Pancreas (tissue), 10 donors: ENCODE measurements around the gene DACT3. TPM values are rescaled to one million over a fixed set of nuclear protein-coding genes. Genes with fewer than 3 reads are reported as not detected.
A peak's percentile ranks its signal among the peaks of the same experiment; 100 is the strongest.

ENCODE experiments used
- ATAC-seq, 4 donors: fragments of 200-7000 bp; cut with Tn5 transposase; one replicate each; pipeline versions ENCODE4 v1.8.0 to v1.9.1; 2020; ENCODE audit warnings: mild to moderate bottlenecking in 4 of 4, moderate library complexity in 4 of 4
- DNase-seq, 6 donors: peaks; one replicate each; pipeline ENCODE4 v3.0.0-alpha.2; 2020
- FAIRE-seq: peaks from 2 replicates; lab custom pipeline; 2012; peaks lifted over from hg19 to GRCh38; lab: Jason Lieb, UNC
- H3K27ac ChIP-seq, 4 donors: fragments of 200-600 bp; sonication (generic); 1 replicate in 3 of 4; 2 replicates in 1 of 4; pipeline versions ENCODE4 v1.5.0 to v1.8.0; 2020
- H3K27me3 ChIP-seq, 4 donors: fragments of 200-600 bp; one replicate each; pipeline ENCODE4 v1.8.0; 2021
- H3K36me3 ChIP-seq, 3 donors: fragments of 200-600 bp; sonication (generic) in 1 of 3; one replicate each; pipeline versions ENCODE4 v1.5.0 to v1.8.0; 2020 to 2021
- H3K4me1 ChIP-seq, 3 donors: fragments of 200-600 bp; one replicate each; pipeline ENCODE4 v1.8.0; 2021
- H3K4me3 ChIP-seq, 4 donors: fragments of 200-600 bp; sonication (generic) in 2 of 4; one replicate each; pipeline versions ENCODE4 v1.5.0 to v1.8.0; 2020 to 2021
- H3K9me3 ChIP-seq, 4 donors: fragments of 200-600 bp; one replicate each; pipeline ENCODE4 v1.8.0; 2021
- CTCF ChIP-seq, 4 donors: fragments of 200-600 bp; sonication (generic) in 3 of 4; IDR thresholded peaks; one replicate each; pipeline versions ENCODE4 v1.5.0 to v1.8.0; 2021; ENCODE audit warnings: antibody characterized with exemption in 4 of 4
- WGBS, 2 donors: extraction: QIAGEN DNeasy Blood & Tissue Kit; methylation state at CpG; one replicate each; pipeline ENCODE4 v1.1.7; 2013; 5-methylcytosine and 5-hydroxymethylcytosine counted together
- intact Hi-C, 3 donors: fragments of 100-400 bp; cut with DNase I; formaldehyde crosslinking; loops; one replicate each; pipeline versions ENCODE4 v1.11.1 to v1.14.2; 2022
- polyA plus RNA-seq, 2 donors: library from polyadenylated mRNA; stranded (reverse); fragments of 200-250 nt; gene quantifications; one replicate each; pipeline ENCODE4 v1.2.3, GENCODE V29; 2013
- total RNA-seq, 6 donors: library from RNA; stranded (reverse); fragmentation: NEBNext Ultra II Directional in 4 of 6; extraction: Animal tissue kit (Norgen Biotek cat#: 25700) in 4 of 6; gene quantifications; one replicate each; pipeline versions ENCODE4 v1.2.1 to v1.2.4, GENCODE V29; 2021 to 2023
- donor health status: healthy with polysubstance abuse.
- donor health status: DM: no; HTN: no; CAD: no; lungs with moderate emphysema.
- donor health status: DM: no; HTN: no; CAD: no.
- donor health status: control.
- donor health status: control.
- donor health status: Bipolar disorder and iron deficiency.
- donor health status: DM: yes; HTN: yes; CAD: no.
- donor health status: DM: no; HTN: no; CAD: no.
- donor health status: DM: no; HTN: no; CAD: no.
- donor health status: DM: yes; HTN: yes; CAD: no.

DACT3 gene
- total RNA-seq (1 to 10 TPM in 2 of 6 donors, under 1 TPM in 4; 0.24 to 1.7 (median 0.48) TPM), polyA plus RNA-seq (1 to 10 TPM in 1 of 2 donors, under 1 TPM in 1; 0.89 to 1.3 TPM)

DNA sequence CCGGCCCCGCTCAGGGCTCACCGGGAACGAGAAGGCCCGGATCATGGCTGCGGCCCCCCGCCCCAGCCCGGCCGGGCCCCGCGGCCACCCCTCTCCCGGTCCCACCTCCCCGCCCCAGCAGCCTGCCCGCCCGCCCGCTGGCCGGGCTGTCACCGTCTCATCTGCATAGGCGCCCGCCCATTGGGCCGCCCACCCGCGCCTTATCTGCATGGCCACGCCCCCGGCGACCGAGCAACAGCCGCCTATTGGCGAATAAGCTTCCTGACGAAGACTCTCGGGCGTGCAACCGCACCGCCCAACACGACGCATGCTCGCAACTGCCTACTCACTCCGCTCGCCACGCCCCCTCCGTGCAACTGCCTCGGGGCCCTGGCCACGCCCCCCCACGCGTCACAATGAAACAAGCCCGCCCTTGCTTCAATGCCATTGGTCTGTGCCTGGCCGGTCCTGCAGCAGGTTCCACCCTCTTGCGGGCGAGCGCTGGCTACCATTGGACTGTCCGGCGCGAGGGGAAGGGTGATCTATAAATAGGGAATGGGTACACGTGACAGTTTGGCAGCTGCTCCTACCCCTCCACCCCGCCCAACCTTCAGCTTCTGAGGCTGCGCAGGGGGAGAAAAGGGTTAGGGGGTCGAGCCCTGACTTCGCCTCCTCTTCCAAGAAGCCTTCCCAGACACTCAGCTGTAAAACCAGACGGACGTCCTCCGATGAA lies at the start of gene DACT3:
DACT3 (minus strand) TSS at position 163 of the 712 bp plus-strand sequence; CDS start at position 45, 118 bp downstream.
- intact Hi-C loops, result loop anchor here in 2 of 3 donors (5.0 to 10.0 kb wide), 2 partner anchors 49 to 136 kb away; no protein-coding TSS in a partner anchor

DNA sequence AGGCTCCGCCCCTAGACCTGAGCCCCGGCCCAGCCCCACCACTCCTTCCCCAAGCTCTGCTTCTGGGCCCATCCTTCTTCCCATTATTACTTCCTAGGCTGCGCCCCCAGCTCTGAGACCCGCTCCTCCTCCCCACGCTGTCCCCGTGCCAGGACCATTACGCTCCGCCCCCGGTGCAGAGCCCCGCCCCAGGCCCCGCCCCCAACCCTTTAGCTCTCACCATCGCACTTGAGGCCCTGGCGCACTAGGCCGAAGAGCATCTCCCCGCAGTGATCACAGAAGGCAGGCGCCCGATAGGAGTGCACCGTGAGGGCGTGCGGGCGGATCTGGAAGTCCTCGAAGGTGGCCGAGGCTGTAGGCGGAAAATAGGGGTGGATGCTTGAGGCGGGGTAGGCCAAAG lies 49.7 kb upstream of the DACT3 start:
- TF ChIP-seq CTCF (IDR thresholded peaks at IDR 0.05), result no peak
- no peak for DNase-seq

More for the DNA sequence above, at the start of gene DACT3:
- Histone ChIP-seq H3K27ac (peak within 1 kb of the TSS in 2 of 4 donors; percentile 56 to 59), H3K9me3 (no peaks in the 10 kb centered on the region), H3K36me3 (no peaks in the 10 kb centered on the region), H3K4me1 (peaks cover 5 to 13% (median 10%) of the 10 kb centered on the region in 3 donors), H3K4me3 (peak within 1 kb of the TSS; percentile 34 to 67 (median 46)), H3K27me3 (peaks cover 0 to 8% (median 0%) of the 10 kb centered on the region in 4 donors)
- FAIRE-seq (peak; percentile 98), DNase-seq (peak; percentile 100), ATAC-seq (peak; percentile 92 to 97 (median 92))
- no peak for TF ChIP-seq CTCF (IDR thresholded peaks at IDR 0.05)
- 0 to 1% methylated on average over 59 to 61 of the region's 61 CpGs for WGBS, 2 donors

DNA sequence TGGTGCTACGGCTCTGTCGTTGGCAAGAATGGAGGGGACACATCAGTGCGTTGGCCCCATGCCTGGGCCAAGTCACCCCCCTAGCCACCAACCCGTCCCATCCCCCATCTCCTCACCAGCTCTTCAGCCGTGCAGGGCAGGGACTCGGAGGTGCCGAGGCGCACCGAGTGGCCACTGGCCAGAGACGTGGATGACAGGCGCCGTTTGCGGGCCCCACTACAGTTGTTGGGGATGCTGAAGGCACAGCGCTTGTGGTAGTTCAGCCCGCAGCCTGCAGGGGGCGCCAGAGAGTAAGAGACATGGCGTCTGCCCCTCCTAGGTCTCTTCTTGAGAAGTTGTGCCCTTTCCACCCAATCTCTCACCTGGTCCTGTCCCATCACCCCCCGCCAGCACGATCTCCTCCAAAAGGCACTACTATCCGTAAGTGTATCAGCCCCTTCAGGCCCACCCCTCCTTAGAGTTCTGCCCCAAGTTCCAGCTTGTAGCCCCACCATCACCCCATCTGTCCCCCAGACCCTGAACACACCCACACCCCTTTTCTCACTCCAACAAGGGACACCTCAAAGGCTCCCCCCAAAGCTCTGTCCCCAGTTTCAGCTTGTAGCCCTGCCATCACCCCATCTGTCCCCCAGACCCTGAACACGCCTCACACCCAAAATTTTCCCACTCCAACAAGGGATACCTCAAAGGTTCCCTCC lies 43.5 kb upstream of the DACT3 start:
- intact Hi-C loops, result no loop called here
- DNase-seq, result peak; percentile 53 to 97 (median 80)
- H3K27ac ChIP-seq, result no peak overlapping the region
- no peaks in the 10 kb centered on the region for H3K9me3 ChIP-seq
- H3K4me1 ChIP-seq, result no peaks in the 10 kb centered on the region
- peak; percentile 79 to 94 (median 88) for ATAC-seq
- H3K27me3 ChIP-seq, result no peaks in the 10 kb centered on the region
- no peak for FAIRE-seq
- H3K36me3 ChIP-seq, result peaks cover 0 to 23% (median 22%) of the 10 kb centered on the region in 3 donors
- 26 to 27% methylated on average over 21 of the region's 21 CpGs for WGBS, 2 donors
- H3K4me3 ChIP-seq, result no peak overlapping the region
- TF ChIP-seq CTCF (IDR thresholded peaks at IDR 0.05), result peak; percentile 93 to 98 (median 94)

More for the DNA sequence above, 49.7 kb upstream of the DACT3 start:
- no peaks in the 10 kb centered on the region for H3K27me3 ChIP-seq
- peaks cover 0 to 11% (median 5%) of the 10 kb centered on the region in 3 donors for H3K36me3 ChIP-seq
- intact Hi-C loops, result no loop called here
- peaks cover 7 to 10% (median 10%) of the 10 kb centered on the region in 3 donors for H3K4me1 ChIP-seq
- WGBS, 2 donors, result 87 to 90% methylated on average over 25 of the region's 25 CpGs
- ATAC-seq (no peak), FAIRE-seq (no peak)
- no peaks in the 10 kb centered on the region for H3K9me3 ChIP-seq
- H3K27ac ChIP-seq, result no peak overlapping the region
- H3K4me3 ChIP-seq, result no peak overlapping the region

- Histone ChIP-seq H3K36me3 (peaks cover 0 to 31% (median 25%) of the 10 kb centered on the region in 3 donors), H3K27me3 (no peaks in the 10 kb centered on the region), H3K4me3 (no peak overlapping the region), H3K9me3 (no peaks in the 10 kb centered on the region), H3K27ac (no peak overlapping the region), H3K4me1 (no peaks in the 10 kb centered on the region)
- TF ChIP-seq CTCF (IDR thresholded peaks at IDR 0.05), result no peak
- intact Hi-C loops, result no loop called here
- FAIRE-seq, result no peak
- WGBS, 2 donors, result 93 to 97% methylated on average over 13 of the region's 13 CpGs
- DNase-seq, result no peak
- ATAC-seq, result no peak
Observed at GRCh38 chr19:46700704-46701103, 39.7 kb upstream of the DACT3 start.
